Stimulated activated CD4-positive, alpha-beta T cell treated with anti-CD3 and anti-CD28 coated beads, TNF-alpha, amount 100 ng/mL, for 24 hours (primary cell): ENCODE results near the gene WBP1L.
"Not testable (repeated sequence)": the region's sequence is repeated elsewhere in the genome, so short reads cannot be mapped to it uniquely, and the experiment has no call there.

Source experiments
- DNase-seq, 3 experiments: peaks; one replicate each; pipeline ENCODE4 v3.0.0-alpha.2; 2020; ENCODE audit warnings: low read depth in 3 of 3

Gene WBP1L

GRCh38 chr10:102758933-102759262, 15.2 kb downstream of the WBP1L start:
- not testable (repeated sequence) for DNase-seq

GRCh38 chr10:102759497-102760210, 15.9 kb downstream of the WBP1L start:
- no peak for DNase-seq

- DNase-seq = no peak
These were observed 18.2 kb downstream of the WBP1L start for GRCh38 chr10:102761981-102762380.

GRCh38 chr10:102762401-102763015, 18.8 kb downstream of the WBP1L start:
- DNase-seq = no peak

GRCh38 chr10:102763037-102763607, 19.4 kb downstream of the WBP1L start:
- no peak for DNase-seq

- no peak for DNase-seq
These were observed 20.9 kb downstream of the WBP1L start for GRCh38 chr10:102764470-102765161.

- DNase-seq = no peak
These were observed 21.6 kb downstream of the WBP1L start for GRCh38 chr10:102765336-102765735.

GRCh38 chr10:102767428-102768160, 23.8 kb downstream of the WBP1L start:
- no peak for DNase-seq

GRCh38 chr10:102769375-102770107, 25.8 kb downstream of the WBP1L start:
- DNase-seq = no peak

GRCh38 chr10:102770108-102770482, 26.3 kb downstream of the WBP1L start:
- no peak for DNase-seq

- DNase-seq = no peak
These were observed 27.0 kb downstream of the WBP1L start for GRCh38 chr10:102770792-102771191.

GRCh38 chr10:102773320-102773719, 29.6 kb downstream of the WBP1L start:
- no peak for DNase-seq

- DNase-seq = no peak
These were observed 30.2 kb downstream of the WBP1L start for GRCh38 chr10:102773986-102774385.

GRCh38 chr10:102775201-102775934, 31.6 kb downstream of the WBP1L start:
- no peak for DNase-seq

GRCh38 chr10:102775935-102776669, 32.4 kb downstream of the WBP1L start:
- no peak for DNase-seq

- DNase-seq = peak in 1 of 3 experiments; percentile 11
These were observed 33.2 kb downstream of the WBP1L start for GRCh38 chr10:102776779-102777456.

GRCh38 chr10:102777711-102778453, 34.1 kb downstream of the WBP1L start:
- no peak for DNase-seq

GRCh38 chr10:102778781-102779180, 35.0 kb downstream of the WBP1L start:
- no peak for DNase-seq
